HCT116 (cell line): ENCODE results near the gene CHCHD10. TPM values are rescaled to one million over a fixed set of nuclear protein-coding genes. Genes with fewer than 3 reads are reported as not detected.

Source experiments
- ATAC-seq: fragments of 200-7000 bp; cut with Tn5 transposase; 2 replicates; pipeline ENCODE4 v1.9.1; 2020; ENCODE audit warnings: mild to moderate bottlenecking, moderate library complexity
- BruUV-seq: library from RNA; stranded (reverse); fragments of 400-500 nt; replicated peaks from 2 replicates; lab custom pipeline; 2021; lab: Mats Ljungman, UMichigan
- CTCF ChIA-PET: fragments of 300-600 bp; sonication (Branson Sonifier 250); formaldehyde crosslinking; loops from one replicate; lab custom pipeline; 2021; ENCODE audit warnings: antibody characterized with exemption; lab: Charles Lee
- POLR2A ChIA-PET: fragments of 300-600, 350-600 bp; sonication (Branson Sonifier 250); formaldehyde crosslinking; loops from one replicate; lab custom pipeline; 2021; ENCODE audit warnings: antibody characterized with exemption; lab: Charles Lee
- RAD21 ChIA-PET, 2 experiments: fragments of 300-600 bp; sonication (Branson Sonifier 250); formaldehyde crosslinking; loops; one replicate each; lab custom pipeline; 2023; ENCODE audit warnings: low total read pairs in 2 of 2; ENCODE audit not compliant: uncharacterized antibody in 2 of 2, unreplicated experiment in 2 of 2, low non-redundant PET in 1 of 2; lab: Charles Lee
- DNase-seq: peaks from one replicate; pipeline ENCODE4 v3.0.0-alpha.2; 2010; ENCODE audit warnings: low read depth, low spot score
- H2AFZ ChIP-seq: fragments of 200-600 bp; shearing (Covaris generic), sonication (generic); 2 replicates; pipeline ENCODE4 v1.6.1; 2017; ENCODE audit warnings: low read depth, mixed run types, mixed read lengths, antibody characterized with exemption, low read length; ENCODE audit not compliant: poor library complexity, severe bottlenecking
- H3K27ac ChIP-seq: 2 replicates; pipeline ENCODE4 v1.5.1; 2012; ENCODE audit warnings: low read depth, low read length
- H3K27me3 ChIP-seq: fragments of 200-600 bp; sonication (generic); 2 replicates; pipeline ENCODE4 v1.6.1; 2016; ENCODE audit warnings: mixed run types, low read length, mixed read lengths; ENCODE audit not compliant: insufficient read depth
- H3K36me3 ChIP-seq, 2 experiments: fragments of 200-500 bp in 1 of 2; fragments of 200-600 bp in 1 of 2; sonication (Bioruptor generic) in 1 of 2; sonication (generic) in 1 of 2; 2 replicates each; pipeline versions ENCODE4 v1.5.1 to v1.6.1; 2014 to 2016; ENCODE audit warnings: low read length in 2 of 2, inconsistent platforms in 1 of 2, mixed read lengths in 1 of 2, mixed run types in 1 of 2; ENCODE audit not compliant: insufficient read depth in 2 of 2, control insufficient read depth in 1 of 2
- H3K4me1 ChIP-seq, 2 experiments: fragments of 200-600 bp in 1 of 2; sonication (generic) in 1 of 2; 2 replicates each; pipeline versions ENCODE4 v1.5.1 to v1.6.1; 2012 to 2017; ENCODE audit warnings: low read length in 2 of 2, inconsistent platforms in 1 of 2, mild to moderate bottlenecking in 1 of 2, mixed read lengths in 1 of 2, mixed run types in 1 of 2, moderate library complexity in 1 of 2; ENCODE audit not compliant: insufficient read depth in 2 of 2, control insufficient read depth in 1 of 2
- H3K4me2 ChIP-seq: fragments of 200-600 bp; sonication (generic); 2 replicates; pipeline ENCODE4 v1.6.1; 2017; ENCODE audit warnings: mixed run types, low read length, mixed read lengths
- H3K4me3 ChIP-seq, 2 experiments: fragments of 200-600 bp in 1 of 2; sonication (generic) in 1 of 2; replicated peaks in 1 of 2; 2 replicates each; pipeline ENCODE4 v1.5.1; 2011 to 2016; ENCODE audit warnings: low read length in 2 of 2, control low read depth in 1 of 2, low read depth in 1 of 2, mild to moderate bottlenecking in 1 of 2, mixed read lengths in 1 of 2, mixed run types in 1 of 2
- H3K79me2 ChIP-seq: fragments of 200-600 bp; sonication (generic); 2 replicates; pipeline ENCODE4 v1.6.1; 2017; ENCODE audit warnings: mild to moderate bottlenecking, mixed run types, low read length, moderate library complexity, mixed read lengths; ENCODE audit not compliant: insufficient read depth
- H3K9ac ChIP-seq: fragments of 200-600 bp; sonication (generic); 2 replicates; pipeline ENCODE4 v1.6.1; 2016; ENCODE audit warnings: low read length, mixed read lengths
- H3K9me2 ChIP-seq: fragments of 200-600 bp; sonication (generic), shearing (Covaris generic); 2 replicates; pipeline ENCODE4 v1.6.1; 2017; ENCODE audit warnings: mixed run types, mild to moderate bottlenecking, moderate library complexity; ENCODE audit not compliant: insufficient read depth
- H3K9me3 ChIP-seq, 2 experiments: fragments of 200-500 bp in 1 of 2; fragments of 200-600 bp in 1 of 2; sonication (Bioruptor generic) in 1 of 2; sonication (generic) in 1 of 2; 2 replicates each; pipeline ENCODE4 v1.6.1; 2014 to 2017; ENCODE audit warnings: low read length in 2 of 2, mixed read lengths in 2 of 2, inconsistent platforms in 1 of 2, low read depth in 1 of 2, mild to moderate bottlenecking in 1 of 2, mixed run types in 1 of 2, moderate library complexity in 1 of 2; ENCODE audit not compliant: control insufficient read depth in 1 of 2, insufficient read depth in 1 of 2
- H4K20me1 ChIP-seq: fragments of 200-600 bp; sonication (generic), shearing (Covaris generic); 2 replicates; pipeline ENCODE4 v1.6.1; 2017; ENCODE audit warnings: mixed run types, mild to moderate bottlenecking, moderate library complexity; ENCODE audit not compliant: insufficient read depth
- CBX3 ChIP-seq: IDR thresholded peaks from 2 replicates; pipeline ENCODE4 v1.6.1; 2012; ENCODE audit warnings: low read depth
- CEBPB ChIP-seq: IDR thresholded peaks from 2 replicates; pipeline ENCODE4 v1.6.1; 2012; ENCODE audit warnings: low read depth
- EGR1 ChIP-seq: IDR thresholded peaks from 2 replicates; pipeline ENCODE4 v1.6.1; 2012; ENCODE audit warnings: low read depth
- ELF1 ChIP-seq: IDR thresholded peaks from 2 replicates; pipeline ENCODE4 v1.6.1; 2012; ENCODE audit warnings: low read depth, borderline replicate concordance
- EZH2 ChIP-seq: fragments of 200-600 bp; sonication (generic); IDR thresholded peaks from 2 replicates; pipeline ENCODE4 v1.6.1; 2017; ENCODE audit warnings: antibody characterized with exemption, mixed run types
- EZH2phosphoT487 ChIP-seq: fragments of 200-600 bp; IDR thresholded peaks from 2 replicates; pipeline ENCODE4 v1.6.1; 2018; ENCODE audit warnings: antibody characterized with exemption, borderline replicate concordance
- FOSL1 ChIP-seq: IDR thresholded peaks from 2 replicates; pipeline ENCODE4 v1.6.1; 2012; ENCODE audit warnings: low read depth
- JUND ChIP-seq: IDR thresholded peaks from 2 replicates; pipeline ENCODE4 v1.6.1; 2012
- SIN3A ChIP-seq: IDR thresholded peaks from 2 replicates; pipeline ENCODE4 v1.6.1; 2012; ENCODE audit warnings: low read depth
- SP1 ChIP-seq: IDR thresholded peaks from 2 replicates; pipeline ENCODE4 v1.6.1; 2012; ENCODE audit warnings: low read depth
- SRF ChIP-seq: IDR thresholded peaks from 2 replicates; pipeline ENCODE4 v1.6.1; 2012; ENCODE audit warnings: low read depth
- TCF7L2 ChIP-seq: IDR thresholded peaks from 2 replicates; pipeline ENCODE4 v1.7.0; 2011; ENCODE audit warnings: borderline replicate concordance, inconsistent platforms; ENCODE audit not compliant: insufficient read depth, insufficient read length; ENCODE audit errors: extremely low read depth
- YY1 ChIP-seq: IDR thresholded peaks from 2 replicates; pipeline ENCODE4 v1.6.1; 2011; ENCODE audit warnings: low read length, low read depth, moderate library complexity, mild to moderate bottlenecking; ENCODE audit not compliant: insufficient replicate concordance; ENCODE audit errors: extremely low read depth
- ZFX ChIP-seq: fragments of 450-650 bp; IDR thresholded peaks from 2 replicates; pipeline ENCODE4 v1.6.1; 2017
- ZNF274 ChIP-seq: fragments of 200-500 bp; sonication (Bioruptor generic); IDR thresholded peaks from 2 replicates; pipeline ENCODE4 v1.6.1; 2014; ENCODE audit warnings: mild to moderate bottlenecking, low read depth, low read length, inconsistent platforms
- intact Hi-C: fragments of 100-400 bp; cut with micrococcal nuclease; formaldehyde crosslinking; loops from 2 replicates; pipeline ENCODE4 v1.10.0; 2022
- total RNA-seq: library from RNA; stranded (reverse); gene quantifications from one replicate; pipeline ENCODE4 v1.2.1, GENCODE V29; 2021; ENCODE audit not compliant: unreplicated experiment
- TF ChIP-seq, protein P1 (sequence below): IDR thresholded peaks from 2 replicates; pipeline ENCODE4 v1.6.1; 2012
- TF ChIP-seq, protein P2 (sequence below), 3 experiments: fragments of 200-600 bp in 1 of 3; sonication (generic) in 1 of 3; IDR thresholded peaks in 2 of 3; conservative IDR thresholded peaks in 1 of 3; 2 replicates each; pipeline ENCODE4 v1.5.1; 2012 to 2017; ENCODE audit warnings: low read depth in 2 of 3, low read length in 2 of 3, antibody characterized with exemption in 1 of 3, borderline replicate concordance in 1 of 3, control low read depth in 1 of 3, mild to moderate bottlenecking in 1 of 3, mixed read lengths in 1 of 3, mixed run types in 1 of 3, moderate library complexity in 1 of 3; ENCODE audit not compliant: insufficient read depth in 1 of 3
- TF ChIP-seq, protein P3 (sequence below): IDR thresholded peaks from 2 replicates; pipeline ENCODE4 v1.6.1; 2012; ENCODE audit warnings: low read depth
- TF ChIP-seq, protein P4 (sequence below): IDR thresholded peaks from 2 replicates; pipeline ENCODE4 v1.6.1; 2012

CHCHD10 gene
- total RNA-seq, 1 experiment from 2014 or later: 279 TPM

DNA sequence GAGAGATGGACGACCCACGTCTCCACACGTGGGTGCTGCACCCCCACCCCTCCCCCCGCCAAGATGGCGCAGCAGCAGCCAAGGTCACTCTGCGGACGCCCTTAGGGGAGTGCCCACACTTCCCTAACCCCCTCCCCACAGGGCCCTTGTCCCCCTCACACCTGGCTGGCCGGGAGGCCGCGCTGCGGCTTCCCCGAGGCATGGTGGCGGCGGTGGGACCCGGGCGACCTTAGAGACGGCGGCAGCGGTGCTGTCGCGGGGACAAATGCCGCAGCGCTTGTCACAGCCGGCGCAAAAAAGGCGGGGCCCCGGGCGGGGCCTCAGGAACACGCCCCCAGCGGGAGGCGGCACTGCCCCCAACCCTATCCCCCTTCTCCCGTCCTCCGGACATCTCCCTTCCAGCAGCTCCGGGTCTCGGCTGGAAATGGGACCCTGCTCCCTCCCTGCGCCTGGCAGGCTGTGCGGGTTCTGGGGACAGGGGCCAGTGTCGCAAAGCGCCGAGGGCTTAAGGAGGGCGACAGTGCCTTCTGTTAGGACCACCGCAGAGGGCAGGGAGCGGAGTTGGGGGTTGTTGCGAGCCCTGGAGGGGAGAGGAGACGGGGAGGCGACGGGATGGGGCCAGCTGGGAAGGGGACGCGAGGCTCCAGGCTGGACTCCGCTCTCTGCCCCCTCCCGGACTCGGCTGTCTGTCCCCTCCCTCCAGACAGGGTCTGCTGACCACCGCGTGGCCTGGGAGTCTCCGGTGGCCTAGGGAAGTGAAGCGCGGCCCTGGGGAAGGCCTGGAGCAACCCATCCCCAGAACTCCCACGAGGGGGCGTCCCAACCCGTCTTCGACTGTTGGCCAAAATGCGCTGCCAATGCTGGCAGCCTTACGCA, at the start of gene CHCHD10 (continued):
- TF ChIP-seq ELF1 (no peak), CBX3 (no peak), FOSL1 (no peak), ZNF274 (no peak), SIN3A (peak; percentile 47; the same call in 1 of the 2 replicates), ZFX (peak; percentile 75), EZH2 (no peak)
- TF ChIP-seq, protein P1, sequence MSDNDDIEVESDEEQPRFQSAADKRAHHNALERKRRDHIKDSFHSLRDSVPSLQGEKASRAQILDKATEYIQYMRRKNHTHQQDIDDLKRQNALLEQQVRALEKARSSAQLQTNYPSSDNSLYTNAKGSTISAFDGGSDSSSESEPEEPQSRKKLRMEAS: peak; percentile 59; the same call in 1 of the 2 replicates

DNA sequence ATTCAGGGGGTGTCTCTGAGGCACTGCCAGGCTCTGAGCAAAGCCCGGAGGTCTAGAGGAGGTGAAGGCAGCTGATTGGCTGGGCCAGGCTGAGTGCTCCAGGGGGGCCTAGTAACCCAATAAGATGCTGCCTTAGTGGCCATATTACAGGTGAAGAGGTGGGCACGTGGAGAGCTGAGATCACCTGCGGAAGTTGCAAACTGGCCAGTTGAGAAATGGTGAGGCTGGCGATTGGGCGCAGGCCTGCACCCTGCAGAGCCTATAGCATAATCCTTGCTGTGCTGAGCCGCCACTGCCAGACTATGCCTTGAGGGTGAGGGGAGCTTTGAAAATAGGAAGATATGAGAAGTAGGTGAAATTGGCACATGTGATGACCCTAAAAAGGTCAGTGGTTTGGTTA, 49.4 kb upstream of the CHCHD10 start:
- no peak for ATAC-seq
- Histone ChIP-seq H3K4me2 (no peak overlapping the region), H3K9me2 (no peaks in the 10 kb centered on the region), H3K4me1 (no peaks in the 10 kb centered on the region), H2AFZ (no peak overlapping the region), H3K36me3 (peaks cover 9 to 11% of the 10 kb centered on the region in 2 experiments), H3K27ac (no peak overlapping the region), H3K27me3 (no peaks in the 10 kb centered on the region), H3K79me2 (no peaks in the 10 kb centered on the region), H3K9me3 (no peaks in the 10 kb centered on the region), H3K9ac (no peak overlapping the region), H3K4me3 (no peak overlapping the region), H4K20me1 (no peaks in the 10 kb centered on the region)
- ChIA-PET POLR2A (no interaction called here), CTCF (no interaction called here), RAD21 (no interaction called here)
- no peak for DNase-seq
- no TSS peak for BruUV-seq
- intact Hi-C loops: no loop called here
- no peak for TF ChIP-seq CBX3
- TF ChIP-seq, protein P1: no peak
- TF ChIP-seq CEBPB: no peak
- TF ChIP-seq SP1: no peak
- TF ChIP-seq, protein P2, sequence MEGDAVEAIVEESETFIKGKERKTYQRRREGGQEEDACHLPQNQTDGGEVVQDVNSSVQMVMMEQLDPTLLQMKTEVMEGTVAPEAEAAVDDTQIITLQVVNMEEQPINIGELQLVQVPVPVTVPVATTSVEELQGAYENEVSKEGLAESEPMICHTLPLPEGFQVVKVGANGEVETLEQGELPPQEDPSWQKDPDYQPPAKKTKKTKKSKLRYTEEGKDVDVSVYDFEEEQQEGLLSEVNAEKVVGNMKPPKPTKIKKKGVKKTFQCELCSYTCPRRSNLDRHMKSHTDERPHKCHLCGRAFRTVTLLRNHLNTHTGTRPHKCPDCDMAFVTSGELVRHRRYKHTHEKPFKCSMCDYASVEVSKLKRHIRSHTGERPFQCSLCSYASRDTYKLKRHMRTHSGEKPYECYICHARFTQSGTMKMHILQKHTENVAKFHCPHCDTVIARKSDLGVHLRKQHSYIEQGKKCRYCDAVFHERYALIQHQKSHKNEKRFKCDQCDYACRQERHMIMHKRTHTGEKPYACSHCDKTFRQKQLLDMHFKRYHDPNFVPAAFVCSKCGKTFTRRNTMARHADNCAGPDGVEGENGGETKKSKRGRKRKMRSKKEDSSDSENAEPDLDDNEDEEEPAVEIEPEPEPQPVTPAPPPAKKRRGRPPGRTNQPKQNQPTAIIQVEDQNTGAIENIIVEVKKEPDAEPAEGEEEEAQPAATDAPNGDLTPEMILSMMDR (IDR thresholded peaks at IDR 0.05 in 2 of 3, conservative IDR thresholded peaks at IDR 0.05 in 1 of 3; ENCODE audit: borderline replicate concordance in 1 of 3, insufficient read depth in 1 of 3, low read depth in 2 of 3, low read length in 2 of 3): no peak
- no peak for TF ChIP-seq JUND
- no peak for TF ChIP-seq EZH2phosphoT487
- TF ChIP-seq YY1: no peak
- TF ChIP-seq SIN3A: no peak
- no peak for TF ChIP-seq ZFX
- TF ChIP-seq EGR1: no peak
- no peak for TF ChIP-seq SRF
- TF ChIP-seq, protein P3, sequence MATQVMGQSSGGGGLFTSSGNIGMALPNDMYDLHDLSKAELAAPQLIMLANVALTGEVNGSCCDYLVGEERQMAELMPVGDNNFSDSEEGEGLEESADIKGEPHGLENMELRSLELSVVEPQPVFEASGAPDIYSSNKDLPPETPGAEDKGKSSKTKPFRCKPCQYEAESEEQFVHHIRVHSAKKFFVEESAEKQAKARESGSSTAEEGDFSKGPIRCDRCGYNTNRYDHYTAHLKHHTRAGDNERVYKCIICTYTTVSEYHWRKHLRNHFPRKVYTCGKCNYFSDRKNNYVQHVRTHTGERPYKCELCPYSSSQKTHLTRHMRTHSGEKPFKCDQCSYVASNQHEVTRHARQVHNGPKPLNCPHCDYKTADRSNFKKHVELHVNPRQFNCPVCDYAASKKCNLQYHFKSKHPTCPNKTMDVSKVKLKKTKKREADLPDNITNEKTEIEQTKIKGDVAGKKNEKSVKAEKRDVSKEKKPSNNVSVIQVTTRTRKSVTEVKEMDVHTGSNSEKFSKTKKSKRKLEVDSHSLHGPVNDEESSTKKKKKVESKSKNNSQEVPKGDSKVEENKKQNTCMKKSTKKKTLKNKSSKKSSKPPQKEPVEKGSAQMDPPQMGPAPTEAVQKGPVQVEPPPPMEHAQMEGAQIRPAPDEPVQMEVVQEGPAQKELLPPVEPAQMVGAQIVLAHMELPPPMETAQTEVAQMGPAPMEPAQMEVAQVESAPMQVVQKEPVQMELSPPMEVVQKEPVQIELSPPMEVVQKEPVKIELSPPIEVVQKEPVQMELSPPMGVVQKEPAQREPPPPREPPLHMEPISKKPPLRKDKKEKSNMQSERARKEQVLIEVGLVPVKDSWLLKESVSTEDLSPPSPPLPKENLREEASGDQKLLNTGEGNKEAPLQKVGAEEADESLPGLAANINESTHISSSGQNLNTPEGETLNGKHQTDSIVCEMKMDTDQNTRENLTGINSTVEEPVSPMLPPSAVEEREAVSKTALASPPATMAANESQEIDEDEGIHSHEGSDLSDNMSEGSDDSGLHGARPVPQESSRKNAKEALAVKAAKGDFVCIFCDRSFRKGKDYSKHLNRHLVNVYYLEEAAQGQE: no peak
- TF ChIP-seq, protein P4, sequence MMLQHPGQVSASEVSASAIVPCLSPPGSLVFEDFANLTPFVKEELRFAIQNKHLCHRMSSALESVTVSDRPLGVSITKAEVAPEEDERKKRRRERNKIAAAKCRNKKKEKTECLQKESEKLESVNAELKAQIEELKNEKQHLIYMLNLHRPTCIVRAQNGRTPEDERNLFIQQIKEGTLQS: no peak
- TF ChIP-seq TCF7L2: no peak
- no peak for TF ChIP-seq EZH2
- no peak for TF ChIP-seq ZNF274
